GM18508 (cell line): ENCODE data around the gene RPRD1B.

ENCODE experiments used
- ATAC-seq: cut with Tn5 transposase; IDR thresholded peaks from one replicate; pipeline ENCODE4 v1.9.1; 2021; ENCODE audit warnings: moderate number of reproducible peaks; ENCODE audit not compliant: insufficient read depth, unreplicated experiment

The RPRD1B gene

GRCh38 chr20:38132156-38132909, 98.8 kb downstream of the RPRD1B start:
- no peak for ATAC-seq

GRCh38 chr20:38132910-38133501, 99.5 kb downstream of the RPRD1B start:
- ATAC-seq = no peak

- no peak for ATAC-seq
Measured at GRCh38 chr20:38133680-38134426, 100.3 kb downstream of the RPRD1B start.

- ATAC-seq = no peak
Measured at GRCh38 chr20:38134427-38135270, 101.1 kb downstream of the RPRD1B start.

- no peak for ATAC-seq
Measured at GRCh38 chr20:38135271-38135650, 101.7 kb downstream of the RPRD1B start.

GRCh38 chr20:38135651-38136420, 102.3 kb downstream of the RPRD1B start:
- ATAC-seq = no peak

- ATAC-seq = no peak
Measured at GRCh38 chr20:38136421-38137245, 103.1 kb downstream of the RPRD1B start.

- no peak for ATAC-seq
Measured at GRCh38 chr20:38137441-38138037, 104.0 kb downstream of the RPRD1B start.

- no peak for ATAC-seq
Measured at GRCh38 chr20:38138086-38138778, 104.7 kb downstream of the RPRD1B start.

GRCh38 chr20:38139156-38139912, 105.8 kb downstream of the RPRD1B start:
- no peak for ATAC-seq

GRCh38 chr20:38139977-38140753, 106.6 kb downstream of the RPRD1B start:
- no peak for ATAC-seq

- no peak for ATAC-seq
Measured at GRCh38 chr20:38141204-38141888, 107.8 kb downstream of the RPRD1B start.
